Bronchial epithelial cell (primary cell): ENCODE results near the gene TOR1B. TPM values are rescaled to one million over a fixed set of nuclear protein-coding genes. Genes with fewer than 3 reads are reported as not detected.
A peak's percentile ranks its signal among the peaks of the same experiment; 100 is the strongest.
"Not testable (repeated sequence)": the region's sequence is repeated elsewhere in the genome, so short reads cannot be mapped to it uniquely, and the experiment has no call there.

Experiments used
- DNase-seq: peaks from one replicate; pipeline ENCODE4 v3.0.0-alpha.2; 2010; ENCODE audit warnings: low read depth
- FAIRE-seq: peaks from 2 replicates; lab custom pipeline; 2011; peaks lifted over from hg19 to GRCh38; lab: Jason Lieb, UNC
- H3K27me3 ChIP-seq: 2 replicates; pipeline ENCODE4 v1.5.1; 2011; ENCODE audit warnings: low read length; ENCODE audit not compliant: control insufficient read depth, insufficient read depth
- H3K36me3 ChIP-seq: 2 replicates; pipeline ENCODE4 v1.5.1; 2011; ENCODE audit warnings: low read length; ENCODE audit not compliant: control insufficient read depth, insufficient read depth
- H3K4me3 ChIP-seq: 2 replicates; pipeline ENCODE4 v1.5.1; 2011; ENCODE audit warnings: mild to moderate bottlenecking, low read depth, low read length, control low read depth
- CTCF ChIP-seq: IDR thresholded peaks from 2 replicates; pipeline ENCODE4 v1.5.1; 2011; ENCODE audit warnings: mild to moderate bottlenecking, moderate library complexity, low read length, control low read depth, inconsistent platforms; ENCODE audit not compliant: insufficient read depth, severe bottlenecking
- total RNA-seq: library from RNA; depleted of rRNA; stranded (reverse); fragments of >200 nt; gene quantifications from 2 replicates; pipeline ENCODE4 v1.2.1, GENCODE V29; 2014

TOR1B gene
- total RNA-seq, 1 donor from 2014 or later, result 27.9 TPM

- Histone ChIP-seq H3K36me3 (no peaks in the 10 kb centered on the region), H3K27me3 (peaks cover 4% of the 10 kb centered on the region), H3K4me3 (no peak overlapping the region)
- TF ChIP-seq CTCF, result no peak
- FAIRE-seq (no peak), DNase-seq (no peak)
Observed at GRCh38 chr9:129759804-129760502, 43.0 kb upstream of the TOR1B start.

DNA sequence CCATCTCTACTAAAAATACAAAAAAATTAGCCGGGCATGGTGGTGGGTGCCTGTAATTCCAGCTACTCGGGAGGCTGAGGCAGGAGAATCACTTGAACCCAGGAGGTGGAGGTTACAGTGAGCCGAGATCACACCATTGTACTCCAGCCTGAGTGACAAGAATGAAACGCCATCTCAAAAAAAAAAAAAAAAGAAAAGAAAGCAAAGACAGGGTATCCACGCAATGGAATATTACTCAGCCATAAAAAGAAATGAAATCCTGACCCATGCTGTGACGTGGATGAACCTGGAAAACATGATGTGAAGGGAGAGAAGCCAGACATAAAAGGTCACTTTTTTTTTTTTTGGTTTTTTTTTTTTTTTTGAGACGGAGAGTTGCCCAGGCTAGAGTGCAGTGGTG lies 42.2 kb upstream of the TOR1B start:
- H3K27me3 ChIP-seq, FAIRE-seq, H3K4me3 ChIP-seq, DNase-seq, H3K36me3 ChIP-seq: not testable (repeated sequence)

DNA sequence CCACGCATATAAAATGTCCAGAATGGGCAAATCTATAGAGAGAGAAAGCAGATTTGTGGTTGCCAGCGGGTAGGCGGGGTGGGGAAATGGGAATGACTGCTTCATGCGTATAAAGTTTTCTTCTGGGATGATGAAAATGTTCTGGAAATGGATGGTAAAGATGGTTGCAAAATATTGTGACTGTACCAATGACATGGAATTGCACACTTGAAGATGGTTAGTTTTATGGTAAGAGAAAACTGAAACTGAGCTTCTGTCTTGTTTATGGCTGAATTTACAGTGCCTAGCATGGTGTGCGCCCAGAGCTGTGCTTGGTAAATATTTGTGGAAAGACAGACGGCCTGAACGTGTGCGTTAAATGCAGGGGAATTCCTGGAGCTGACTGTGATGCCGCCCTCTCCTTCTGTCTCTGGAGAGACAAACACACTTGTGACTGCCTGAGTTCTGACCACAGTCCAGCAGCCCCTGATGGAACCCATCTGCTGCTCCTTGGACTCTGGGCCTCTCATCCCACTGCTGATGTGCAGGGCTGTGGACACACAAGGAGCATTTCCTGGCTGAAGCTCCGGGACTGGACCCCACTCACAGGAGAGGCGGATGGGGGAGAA lies 41.6 kb upstream of the TOR1B start:
- Histone ChIP-seq H3K36me3 (no peaks in the 10 kb centered on the region), H3K4me3 (no peak overlapping the region), H3K27me3 (no peaks in the 10 kb centered on the region)
- no peak for DNase-seq
- no peak for FAIRE-seq
- no peak for TF ChIP-seq CTCF

GRCh38 chr9:129761901-129762369 lies 41.0 kb upstream of the TOR1B start:
- FAIRE-seq (no peak), DNase-seq (peak; percentile 38)
- H3K4me3 ChIP-seq, result no peak overlapping the region
- no peak for TF ChIP-seq CTCF
- no peaks in the 10 kb centered on the region for H3K27me3 ChIP-seq
- no peaks in the 10 kb centered on the region for H3K36me3 ChIP-seq

DNA sequence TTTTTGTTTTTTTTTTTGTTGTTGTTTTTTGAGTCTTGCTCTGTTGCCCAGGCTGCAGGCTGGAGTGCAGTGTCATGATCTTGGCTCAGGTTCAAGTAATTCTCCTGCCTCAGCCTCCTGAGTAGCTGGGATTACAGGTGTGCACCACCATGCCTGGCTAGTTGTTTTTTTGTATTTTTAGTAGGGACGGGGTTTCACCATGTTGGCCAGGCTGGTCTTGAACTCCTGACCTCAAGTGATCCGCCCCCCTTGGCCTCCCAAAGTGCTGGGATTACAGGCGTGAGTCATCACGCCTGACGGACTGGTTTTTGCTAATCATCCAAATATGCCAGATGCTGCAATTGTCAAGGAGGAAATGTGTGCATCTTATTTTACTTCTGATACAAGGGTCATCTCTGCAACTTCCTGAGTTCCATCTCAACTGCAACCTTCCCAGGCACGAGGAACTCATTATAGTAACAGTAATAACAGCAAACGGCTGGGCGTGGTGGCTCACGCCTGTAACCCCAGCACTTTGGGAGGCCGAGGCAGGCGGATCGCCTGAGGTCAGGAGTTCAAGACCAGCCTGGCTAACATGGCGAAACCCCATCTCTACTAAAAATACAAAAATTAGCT lies 40.5 kb upstream of the TOR1B start:
- not testable (repeated sequence) for FAIRE-seq

DNA sequence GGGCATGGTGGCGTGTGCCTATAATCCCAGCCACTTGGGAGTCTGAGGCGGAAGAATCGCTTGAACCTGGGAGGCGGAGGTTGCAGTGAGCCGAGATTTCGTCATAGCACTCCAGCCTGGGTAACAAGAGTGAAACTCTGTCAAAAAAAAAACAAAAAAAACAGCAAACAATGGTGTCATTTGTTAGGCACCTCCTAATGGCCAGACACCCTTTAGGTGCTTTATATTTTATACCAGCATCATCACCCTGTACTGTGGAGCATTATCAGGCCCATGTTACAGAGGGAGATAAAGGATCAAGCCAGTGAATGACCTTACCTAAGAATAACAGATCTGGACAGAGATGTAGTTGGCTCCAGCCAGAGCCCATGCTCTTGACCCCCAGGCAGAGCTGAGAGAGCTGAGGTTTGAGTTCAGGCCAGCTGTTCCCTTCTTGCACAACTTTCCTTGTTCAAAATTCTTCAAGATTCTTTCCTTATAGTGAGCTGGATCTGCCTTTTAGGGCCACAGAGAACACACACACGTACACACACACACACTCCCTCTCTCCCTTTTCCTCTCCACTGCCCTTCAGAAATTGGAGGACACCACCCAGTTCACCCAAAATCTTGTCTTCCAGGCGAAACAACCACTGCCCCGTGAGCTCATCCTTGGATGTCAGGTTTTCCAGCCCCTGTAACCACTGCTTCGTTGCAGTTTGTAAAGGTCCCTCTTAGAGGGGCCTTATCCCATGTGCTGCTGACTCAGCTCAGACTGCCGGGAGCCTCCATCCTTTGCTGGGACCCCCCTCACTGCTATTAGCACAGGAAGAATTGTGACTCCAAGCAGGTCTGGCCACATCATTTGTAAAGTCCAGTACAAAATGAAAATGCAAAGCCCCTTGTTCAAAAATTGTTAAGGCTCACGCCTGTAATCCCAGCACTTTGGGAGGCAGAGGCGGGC lies 39.7 kb upstream of the TOR1B start:
- H3K36me3 ChIP-seq, result no peaks in the 10 kb centered on the region
- no peak for TF ChIP-seq CTCF
- no peak overlapping the region for H3K4me3 ChIP-seq
- DNase-seq, result no peak
- no peak for FAIRE-seq
- no peaks in the 10 kb centered on the region for H3K27me3 ChIP-seq

More for the DNA sequence above, 40.5 kb upstream of the TOR1B start:
- DNase-seq, result peak; percentile 79
- not testable (repeated sequence) for H3K27me3 ChIP-seq, H3K4me3 ChIP-seq, H3K36me3 ChIP-seq
